ENCODE results near the gene TRPV5. TPM values are rescaled to one million over a fixed set of nuclear protein-coding genes. Genes with fewer than 3 reads are reported as not detected.

TRPV5 gene
- polyA plus RNA-seq, 2 of the 4 experiments (the other 2 are of a cell fraction), result not detected

GRCh38 chr7:142915315-142915714 lies 18.2 kb downstream of the TRPV5 start:
- FAIRE-seq, result no peak
- Histone ChIP-seq H3K27ac (no peak overlapping the region), H3K9me3 (no peaks in the 10 kb centered on the region), H3K4me3 (no peak overlapping the region), H3K4me2 (no peak overlapping the region), H3K4me1 (no peaks in the 10 kb centered on the region)
- no peak for TF ChIP-seq ZC3H11A (IDR thresholded peaks at IDR 0.05)
- TF ChIP-seq RNF2 (IDR thresholded peaks at IDR 0.05; ENCODE audit: borderline replicate concordance, low read depth), result no peak
- TF ChIP-seq HDAC2 (IDR thresholded peaks at IDR 0.05), result no peak
- TF ChIP-seq RCOR1 (IDR thresholded peaks at IDR 0.05; ENCODE audit: low read depth, low read length), result no peak
- no peak for TF ChIP-seq KDM5A (IDR thresholded peaks at IDR 0.05)
- no peak for TF ChIP-seq POLR2A (IDR thresholded peaks at IDR 0.05; ENCODE audit: low read length)
- no peak for TF ChIP-seq CEBPB (IDR thresholded peaks at IDR 0.05)
- no peak for TF ChIP-seq HOXB5 (CRISPR knock-in tag; IDR thresholded peaks at IDR 0.05)
- TF ChIP-seq, protein P1, sequence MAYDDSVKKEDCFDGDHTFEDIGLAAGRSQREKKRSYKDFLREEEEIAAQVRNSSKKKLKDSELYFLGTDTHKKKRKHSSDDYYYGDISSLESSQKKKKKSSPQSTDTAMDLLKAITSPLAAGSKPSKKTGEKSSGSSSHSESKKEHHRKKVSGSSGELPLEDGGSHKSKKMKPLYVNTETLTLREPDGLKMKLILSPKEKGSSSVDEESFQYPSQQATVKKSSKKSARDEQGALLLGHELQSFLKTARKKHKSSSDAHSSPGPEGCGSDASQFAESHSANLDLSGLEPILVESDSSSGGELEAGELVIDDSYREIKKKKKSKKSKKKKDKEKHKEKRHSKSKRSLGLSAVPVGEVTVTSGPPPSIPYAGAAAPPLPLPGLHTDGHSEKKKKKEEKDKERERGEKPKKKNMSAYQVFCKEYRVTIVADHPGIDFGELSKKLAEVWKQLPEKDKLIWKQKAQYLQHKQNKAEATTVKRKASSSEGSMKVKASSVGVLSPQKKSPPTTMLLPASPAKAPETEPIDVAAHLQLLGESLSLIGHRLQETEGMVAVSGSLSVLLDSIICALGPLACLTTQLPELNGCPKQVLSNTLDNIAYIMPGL (CRISPR knock-in tag; IDR thresholded peaks at IDR 0.05; ENCODE audit: borderline replicate concordance), result no peak
- no peak for TF ChIP-seq CBX8 (IDR thresholded peaks at IDR 0.05)
- no peak for TF ChIP-seq POLR2AphosphoS2 (conservative IDR thresholded peaks at IDR 0.05; ENCODE audit: low read length)
- TF ChIP-seq MAX (IDR thresholded peaks at IDR 0.05), result no peak
- no peak for TF ChIP-seq FOSL2 (IDR thresholded peaks at IDR 0.05)
- no peak for TF ChIP-seq FOSL2 (CRISPR knock-in tag; IDR thresholded peaks at IDR 0.05)
- TF ChIP-seq SREBF2 (IDR thresholded peaks at IDR 0.05), result no peak
- TF ChIP-seq BHLHE40 (IDR thresholded peaks at IDR 0.05; ENCODE audit: low read depth, low read length), result no peak
- TF ChIP-seq RARB (CRISPR knock-in tag; IDR thresholded peaks at IDR 0.05), result no peak
- no peak for TF ChIP-seq EHF (CRISPR knock-in tag; IDR thresholded peaks at IDR 0.05)
- ATAC-seq, result no peak
- WGBS (ENCODE audit: missing lambda C conversion rate), result 30% methylated on average over 8 of the region's 8 CpGs
- no peak for DNase-seq (ENCODE audit: low read depth in 1 of 2, low spot score in 1 of 2)
- ChIA-PET POLR2A (no interaction called here), CTCF (interaction anchor here (1.2 kb wide), 1 partner anchor 44 kb away, joined by 3 read pairs; no protein-coding TSS in a partner anchor)

GRCh38 chr7:142914121-142914520 lies 19.4 kb downstream of the TRPV5 start:
- TF ChIP-seq, protein P2, sequence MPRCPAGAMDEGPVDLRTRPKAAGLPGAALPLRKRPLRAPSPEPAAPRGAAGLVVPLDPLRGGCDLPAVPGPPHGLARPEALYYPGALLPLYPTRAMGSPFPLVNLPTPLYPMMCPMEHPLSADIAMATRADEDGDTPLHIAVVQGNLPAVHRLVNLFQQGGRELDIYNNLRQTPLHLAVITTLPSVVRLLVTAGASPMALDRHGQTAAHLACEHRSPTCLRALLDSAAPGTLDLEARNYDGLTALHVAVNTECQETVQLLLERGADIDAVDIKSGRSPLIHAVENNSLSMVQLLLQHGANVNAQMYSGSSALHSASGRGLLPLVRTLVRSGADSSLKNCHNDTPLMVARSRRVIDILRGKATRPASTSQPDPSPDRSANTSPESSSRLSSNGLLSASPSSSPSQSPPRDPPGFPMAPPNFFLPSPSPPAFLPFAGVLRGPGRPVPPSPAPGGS (IDR thresholded peaks at IDR 0.05), result no peak
- no peak for TF ChIP-seq CBX8 (IDR thresholded peaks at IDR 0.05)
- TF ChIP-seq ZSCAN20 (CRISPR knock-in tag; IDR thresholded peaks at IDR 0.05), result no peak
- no peak for TF ChIP-seq ZC3H11A (IDR thresholded peaks at IDR 0.05)
- TF ChIP-seq ZFP36 (IDR thresholded peaks at IDR 0.05; ENCODE audit: borderline replicate concordance, partially characterized antibody), result no peak
- no peak for TF ChIP-seq NPAS2 (CRISPR knock-in tag; IDR thresholded peaks at IDR 0.05; ENCODE audit: borderline replicate concordance)
- no peak for TF ChIP-seq FOXS1 (CRISPR knock-in tag; IDR thresholded peaks at IDR 0.05)
- no peak for TF ChIP-seq CHD4 (IDR thresholded peaks at IDR 0.05; ENCODE audit: borderline replicate concordance)
- TF ChIP-seq ESRRA (IDR thresholded peaks at IDR 0.05; ENCODE audit: borderline replicate concordance, low read length), result no peak
- no peak for TF ChIP-seq NFE2L2 (conservative IDR thresholded peaks at IDR 0.05; ENCODE audit: low read length)
- no peak for TF ChIP-seq MAFK (IDR thresholded peaks at IDR 0.05; ENCODE audit: partially characterized antibody)
- TF ChIP-seq PHF8 (IDR thresholded peaks at IDR 0.05; ENCODE audit: borderline replicate concordance, low read depth), result no peak
- Histone ChIP-seq H3K4me2 (no peak overlapping the region), H3K27ac (no peak overlapping the region), H3K9me3 (no peaks in the 10 kb centered on the region), H3K4me3 (no peak overlapping the region), H3K4me1 (no peaks in the 10 kb centered on the region)
- ATAC-seq (no peak), DNase-seq (ENCODE audit: low read depth in 1 of 2, low spot score in 1 of 2) (no peak), FAIRE-seq (no peak)
- WGBS (ENCODE audit: missing lambda C conversion rate), result 0% methylated on average over 1 of the region's 1 CpG
- ChIA-PET POLR2A (no interaction called here), CTCF (no interaction called here)

Measured in A549 (cell line).